ENCODE data around the gene RASEF.

DNA sequence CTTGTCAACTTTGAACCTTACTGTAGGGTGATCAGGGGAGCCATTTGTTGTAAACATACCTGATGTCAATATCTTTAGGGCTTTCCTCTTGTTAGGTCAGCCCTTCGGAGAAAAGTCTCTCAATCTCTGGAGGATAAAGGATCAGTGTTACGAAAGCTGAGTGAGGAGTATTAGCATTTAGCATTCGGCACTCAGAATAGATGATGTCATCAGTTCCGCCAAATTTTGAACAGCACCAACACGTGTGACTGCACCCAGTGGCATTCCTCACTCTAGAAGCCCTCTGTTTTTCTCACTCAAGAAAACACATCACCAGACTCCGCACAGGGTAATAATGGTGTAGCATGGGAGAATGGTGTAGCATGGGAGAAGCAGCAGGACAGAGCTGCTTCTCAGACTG lies 87.8 kb downstream of the RASEF start:
- TF ChIP-seq CTCF (IDR thresholded peaks at IDR 0.05) (no peak), POLR2A (IDR thresholded peaks at IDR 0.05) (no peak)
